ENCODE data around the gene BIN1. TPM values are rescaled to one million over a fixed set of nuclear protein-coding genes. Genes with fewer than 3 reads are reported as not detected.

Gene BIN1
- total and polyA plus RNA-seq, 2 of the 4 experiments (the other 2 are of a cell fraction): 18.1 to 25.7 TPM

DNA sequence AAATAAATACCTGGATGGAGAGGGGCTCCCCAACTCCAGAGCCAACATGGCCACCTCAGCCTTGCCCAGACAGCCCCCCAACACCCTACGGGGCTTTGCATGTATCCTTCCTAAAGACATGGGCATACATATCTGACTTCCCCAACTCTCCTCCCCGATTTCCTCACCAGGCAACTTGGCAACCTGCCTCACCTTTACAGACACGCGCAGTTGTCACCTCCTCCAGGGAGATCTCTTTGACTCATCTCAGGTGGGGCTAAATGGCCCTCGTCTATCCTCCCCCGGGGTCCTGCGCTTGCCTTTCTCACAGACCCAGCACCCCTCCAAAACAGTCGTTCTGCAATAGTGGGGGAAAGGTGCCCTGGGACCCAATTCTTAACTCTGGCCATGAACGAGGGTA, 10.6 kb upstream of the BIN1 start:
- no peaks in the 10 kb centered on the region for H3K4me1 ChIP-seq (ENCODE audit: control insufficient read depth, insufficient read depth, low read length)
- no peak overlapping the region for H3K27ac ChIP-seq (ENCODE audit: insufficient read depth, low read length)
- H3K18ac ChIP-seq (ENCODE audit: low read depth, low read length): no peak overlapping the region
- intact Hi-C loops (cut with micrococcal nuclease): no loop called here
- no peak for ATAC-seq (ENCODE audit: low read depth)
- ChIA-PET CTCF (no interaction called here), POLR2A (ENCODE audit: unreplicated experiment) (no interaction called here)
- peaks cover 18% of the 10 kb centered on the region for H3K27me3 ChIP-seq (ENCODE audit: control insufficient read depth, insufficient read depth, low read length)
- no peak for DNase-seq
- peak overlapping the region; percentile 16 for H2AK9ac ChIP-seq (replicated peaks; ENCODE audit: low read depth, low read length, poor library complexity)
- 100% methylated on average over 1 of the region's 9 CpGs; no CpG with 5 or more reads in 1 of the 2 experiments for WGBS, 2 experiments (ENCODE audit: extremely low coverage in 2 of 2, insufficient read length in 1 of 2)
- H3K23ac ChIP-seq (ENCODE audit: low read depth, low read length): no peak overlapping the region
- no peaks in the 10 kb centered on the region for H3K36me3 ChIP-seq (ENCODE audit: control insufficient read depth, insufficient read depth, low read length)
- no peak overlapping the region for H3K9ac ChIP-seq (ENCODE audit: low read depth, low read length)
- no peak overlapping the region for H3K4me3 ChIP-seq (ENCODE audit: insufficient read depth, low read depth, low read length)
- no peak overlapping the region for H4K8ac ChIP-seq (ENCODE audit: low read depth in 2 of 2, low read length in 2 of 2)
- no peaks in the 10 kb centered on the region for H3K9me1 ChIP-seq (ENCODE audit: insufficient read depth, low read length)
- in situ Hi-C loops (cut with MboI; ENCODE audit: low sequenced_read_pairs): no loop called here
- no peak overlapping the region for H2BK15ac ChIP-seq (ENCODE audit: low read depth, low read length)
- no peaks in the 10 kb centered on the region for H3K79me1 ChIP-seq (ENCODE audit: low read depth in 1 of 2, low read length in 2 of 2)
- BruUV-seq (replicated peaks): no TSS peak
- no peak overlapping the region for H3K56ac ChIP-seq (ENCODE audit: extremely low read depth, insufficient read depth, low read length)
- no peak for TF ChIP-seq MAFK (IDR thresholded peaks at IDR 0.05; ENCODE audit: low read depth, low read length)
- no peak for TF ChIP-seq RCOR1 (IDR thresholded peaks at IDR 0.05; ENCODE audit: insufficient replicate concordance, low read length)
- TF ChIP-seq RFX5 (IDR thresholded peaks at IDR 0.05; ENCODE audit: low read depth, low read length): no peak
- no peak for TF ChIP-seq POLR2A (IDR thresholded peaks at IDR 0.05; ENCODE audit: low read depth, low read length)
- no peak for TF ChIP-seq MAZ (IDR thresholded peaks at IDR 0.05; ENCODE audit: borderline replicate concordance, low read depth, low read length)
- no peak for TF ChIP-seq FOS (IDR thresholded peaks at IDR 0.05; ENCODE audit: low read depth, low read length)
- no peak for TF ChIP-seq RAD21 (IDR thresholded peaks at IDR 0.05; ENCODE audit: low read length)
- no peak for TF ChIP-seq CEBPB (IDR thresholded peaks at IDR 0.05; ENCODE audit: low read depth, low read length)
- TF ChIP-seq, protein P1, sequence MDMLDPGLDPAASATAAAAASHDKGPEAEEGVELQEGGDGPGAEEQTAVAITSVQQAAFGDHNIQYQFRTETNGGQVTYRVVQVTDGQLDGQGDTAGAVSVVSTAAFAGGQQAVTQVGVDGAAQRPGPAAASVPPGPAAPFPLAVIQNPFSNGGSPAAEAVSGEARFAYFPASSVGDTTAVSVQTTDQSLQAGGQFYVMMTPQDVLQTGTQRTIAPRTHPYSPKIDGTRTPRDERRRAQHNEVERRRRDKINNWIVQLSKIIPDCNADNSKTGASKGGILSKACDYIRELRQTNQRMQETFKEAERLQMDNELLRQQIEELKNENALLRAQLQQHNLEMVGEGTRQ (IDR thresholded peaks at IDR 0.05; ENCODE audit: low read depth, low read length): no peak
- TF ChIP-seq NFE2L2 (IDR thresholded peaks at IDR 0.05; ENCODE audit: low read depth, low read length): no peak
- TF ChIP-seq, protein P2, sequence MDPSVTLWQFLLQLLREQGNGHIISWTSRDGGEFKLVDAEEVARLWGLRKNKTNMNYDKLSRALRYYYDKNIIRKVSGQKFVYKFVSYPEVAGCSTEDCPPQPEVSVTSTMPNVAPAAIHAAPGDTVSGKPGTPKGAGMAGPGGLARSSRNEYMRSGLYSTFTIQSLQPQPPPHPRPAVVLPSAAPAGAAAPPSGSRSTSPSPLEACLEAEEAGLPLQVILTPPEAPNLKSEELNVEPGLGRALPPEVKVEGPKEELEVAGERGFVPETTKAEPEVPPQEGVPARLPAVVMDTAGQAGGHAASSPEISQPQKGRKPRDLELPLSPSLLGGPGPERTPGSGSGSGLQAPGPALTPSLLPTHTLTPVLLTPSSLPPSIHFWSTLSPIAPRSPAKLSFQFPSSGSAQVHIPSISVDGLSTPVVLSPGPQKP (IDR thresholded peaks at IDR 0.05; ENCODE audit: borderline replicate concordance, low read depth, low read length): no peak
- no peak for TF ChIP-seq CHD1 (IDR thresholded peaks at IDR 0.05; ENCODE audit: low read depth, low read length)
- TF ChIP-seq SMC3 (IDR thresholded peaks at IDR 0.05; ENCODE audit: low read depth, low read length): no peak
- TF ChIP-seq, protein P3, sequence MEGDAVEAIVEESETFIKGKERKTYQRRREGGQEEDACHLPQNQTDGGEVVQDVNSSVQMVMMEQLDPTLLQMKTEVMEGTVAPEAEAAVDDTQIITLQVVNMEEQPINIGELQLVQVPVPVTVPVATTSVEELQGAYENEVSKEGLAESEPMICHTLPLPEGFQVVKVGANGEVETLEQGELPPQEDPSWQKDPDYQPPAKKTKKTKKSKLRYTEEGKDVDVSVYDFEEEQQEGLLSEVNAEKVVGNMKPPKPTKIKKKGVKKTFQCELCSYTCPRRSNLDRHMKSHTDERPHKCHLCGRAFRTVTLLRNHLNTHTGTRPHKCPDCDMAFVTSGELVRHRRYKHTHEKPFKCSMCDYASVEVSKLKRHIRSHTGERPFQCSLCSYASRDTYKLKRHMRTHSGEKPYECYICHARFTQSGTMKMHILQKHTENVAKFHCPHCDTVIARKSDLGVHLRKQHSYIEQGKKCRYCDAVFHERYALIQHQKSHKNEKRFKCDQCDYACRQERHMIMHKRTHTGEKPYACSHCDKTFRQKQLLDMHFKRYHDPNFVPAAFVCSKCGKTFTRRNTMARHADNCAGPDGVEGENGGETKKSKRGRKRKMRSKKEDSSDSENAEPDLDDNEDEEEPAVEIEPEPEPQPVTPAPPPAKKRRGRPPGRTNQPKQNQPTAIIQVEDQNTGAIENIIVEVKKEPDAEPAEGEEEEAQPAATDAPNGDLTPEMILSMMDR (conservative IDR thresholded peaks at IDR 0.05; ENCODE audit: low read depth, low read length): no peak
- no peak for TF ChIP-seq MXI1 (IDR thresholded peaks at IDR 0.05; ENCODE audit: borderline replicate concordance, low read depth, low read length)
- TF ChIP-seq BHLHE40 (IDR thresholded peaks at IDR 0.05; ENCODE audit: low read depth, low read length): no peak
- H4K20me1 ChIP-seq (ENCODE audit: insufficient read depth, low read length): no peaks in the 10 kb centered on the region
- H3K9me3 ChIP-seq (ENCODE audit: control insufficient read depth, insufficient read depth, low read length): no peaks in the 10 kb centered on the region
- H2AK5ac ChIP-seq (ENCODE audit: low read depth, low read length): no peak overlapping the region
- no peak overlapping the region for H2BK5ac ChIP-seq (ENCODE audit: low read depth, low read length, poor library complexity, severe bottlenecking)
- H3K4ac ChIP-seq (ENCODE audit: low read depth, low read length): no peak overlapping the region
- no peak overlapping the region for H3K14ac ChIP-seq (replicated peaks; ENCODE audit: low read depth, low read length)
- H2BK20ac ChIP-seq (ENCODE audit: low read depth, low read length): no peak overlapping the region
- H3K4me2 ChIP-seq (ENCODE audit: low read depth, low read length): no peak overlapping the region
- no peak overlapping the region for H2AFZ ChIP-seq (replicated peaks; ENCODE audit: low read length, poor library complexity)
- dilution Hi-C loops (cut with HindIII; ENCODE audit: low sequenced_read_pairs, unreplicated experiment): no loop called here
- H4K5ac ChIP-seq (ENCODE audit: low read depth, low read length): no peak overlapping the region
- no peak overlapping the region for H2BK120ac ChIP-seq (ENCODE audit: low read depth, low read length)
- H4K91ac ChIP-seq (ENCODE audit: insufficient read depth, low read depth, low read length): no peak overlapping the region

Measured in IMR-90 (cell line).